CD4-positive, alpha-beta memory T cell (primary cell): ENCODE results near the gene TMEM174. TPM values are rescaled to one million over a fixed set of nuclear protein-coding genes. Genes with fewer than 3 reads are reported as not detected.

ENCODE experiments used
- CTCF ChIA-PET: fragments of 350-600 bp; sonication (Branson Sonifier 250); formaldehyde crosslinking; loops from one replicate; lab custom pipeline; 2021; ENCODE audit warnings: inconsistent platforms; ENCODE audit not compliant: partially characterized antibody; lab: Charles Lee
- POLR2A ChIA-PET: fragments of 350-600 bp; sonication (Branson Sonifier 250); formaldehyde crosslinking; loops from one replicate; lab custom pipeline; 2021; ENCODE audit not compliant: partially characterized antibody; lab: Charles Lee
- DNase-seq, 5 donors: peaks; one replicate each; pipeline versions ENCODE4 v3.0.0 to v3.0.0-alpha.2; 2020 to 2022; ENCODE audit warnings: mixed read lengths in 1 of 5
- H3K27ac ChIP-seq: one replicate; pipeline ENCODE4 v1.7.0; 2013; ENCODE audit warnings: low read depth, low read length
- H3K27me3 ChIP-seq: 2 replicates; pipeline ENCODE4 v1.7.0; 2013; ENCODE audit warnings: mild to moderate bottlenecking, low read length, moderate library complexity; ENCODE audit not compliant: insufficient read depth
- H3K36me3 ChIP-seq: 2 replicates; pipeline ENCODE4 v1.7.0; 2013; ENCODE audit warnings: mild to moderate bottlenecking, low read length, moderate library complexity; ENCODE audit not compliant: insufficient read depth
- H3K4me1 ChIP-seq: 2 replicates; pipeline ENCODE4 v1.7.0; 2013; ENCODE audit warnings: mild to moderate bottlenecking, low read length, moderate library complexity; ENCODE audit not compliant: insufficient read depth
- H3K4me3 ChIP-seq, 2 donors: one replicate each; pipeline ENCODE4 v1.7.0; 2013; ENCODE audit warnings: low read length in 2 of 2, mild to moderate bottlenecking in 1 of 2
- H3K9me3 ChIP-seq, 2 donors: one replicate each; pipeline ENCODE4 v1.7.0; 2013; ENCODE audit warnings: low read length in 2 of 2, control low read depth in 1 of 2; ENCODE audit not compliant: control insufficient read depth in 1 of 2
- H3K27ac Mint-ChIP-seq, 7 donors: one replicate each; pipeline ENCODE4 v1.8.0; 2020 to 2021; ENCODE audit warnings: mixed read lengths in 7 of 7, mild to moderate bottlenecking in 6 of 7, inconsistent platforms in 3 of 7, moderate library complexity in 3 of 7
- H3K27me3 Mint-ChIP-seq, 2 donors: one replicate each; pipeline ENCODE4 v1.8.0; 2020 to 2021; ENCODE audit warnings: mixed read lengths in 2 of 2
- H3K36me3 Mint-ChIP-seq, 2 donors: one replicate each; pipeline ENCODE4 v1.8.0; 2020 to 2021; ENCODE audit warnings: mixed read lengths in 2 of 2, inconsistent platforms in 1 of 2, mild to moderate bottlenecking in 1 of 2
- H3K4me1 Mint-ChIP-seq, 4 donors: one replicate each; pipeline ENCODE4 v1.8.0; 2020 to 2021; ENCODE audit warnings: mixed read lengths in 4 of 4, mild to moderate bottlenecking in 1 of 4
- H3K4me3 Mint-ChIP-seq, 8 donors: one replicate each; pipeline ENCODE4 v1.8.0; 2020 to 2021; ENCODE audit warnings: mixed read lengths in 8 of 8, mild to moderate bottlenecking in 7 of 8, moderate library complexity in 6 of 8, inconsistent platforms in 3 of 8
- H3K9me3 Mint-ChIP-seq, 8 donors: one replicate each; pipeline ENCODE4 v1.8.0; 2020 to 2021; ENCODE audit warnings: mixed read lengths in 8 of 8, mild to moderate bottlenecking in 5 of 8, inconsistent platforms in 3 of 8, moderate library complexity in 1 of 8
- intact Hi-C: fragments of 100-400 bp; cut with micrococcal nuclease; formaldehyde crosslinking; loops from one replicate; pipeline ENCODE4 v1.15.1; 2023
- polyA plus RNA-seq, 2 donors: library from polyadenylated mRNA; unstranded; fragments of 300-500 nt; fragmentation: Illumina TruSeq; gene quantifications; one replicate each; pipeline ENCODE4 v1.2.3, GENCODE V29; 2021
- total RNA-seq, 2 experiments: library from RNA; stranded (reverse); gene quantifications; one replicate each; pipeline ENCODE4 v1.2.3, GENCODE V29; 2021

TMEM174 gene
- total and polyA plus RNA-seq, 4 experiments from 2014 or later, result not detected

GRCh38 chr5:73154208-73155006, 18.6 kb upstream of the TMEM174 start:
- no peaks in the 10 kb centered on the region for H3K36me3 ChIP-seq
- intact Hi-C loops, result no loop called here
- H3K27me3 ChIP-seq, result peaks cover 20% of the 10 kb centered on the region
- H3K27me3 Mint-ChIP-seq, result peaks cover 26 to 28% of the 10 kb centered on the region in 2 donors
- peaks cover 5% of the 10 kb centered on the region for H3K4me1 ChIP-seq
- no peaks in the 10 kb centered on the region for H3K9me3 Mint-ChIP-seq
- no peaks in the 10 kb centered on the region for H3K36me3 Mint-ChIP-seq
- H3K27ac Mint-ChIP-seq, result no peak overlapping the region
- H3K4me3 Mint-ChIP-seq, result no peak overlapping the region
- POLR2A ChIA-PET, result no interaction called here
- CTCF ChIA-PET, result no interaction called here
- H3K4me1 Mint-ChIP-seq, result peaks cover under 1 to 5% (median 2%) of the 10 kb centered on the region in 4 donors
- H3K27ac ChIP-seq, result no peak overlapping the region
- DNase-seq, result no peak
- no peaks in the 10 kb centered on the region for H3K9me3 ChIP-seq
- H3K4me3 ChIP-seq, result no peak overlapping the region

GRCh38 chr5:73155271-73156222, 17.4 kb upstream of the TMEM174 start:
- H3K9me3 Mint-ChIP-seq, result no peaks in the 10 kb centered on the region
- no peaks in the 10 kb centered on the region for H3K36me3 ChIP-seq
- H3K27ac Mint-ChIP-seq, result peak overlapping the region in 1 of 7 donors; percentile 35
- peaks cover 20% of the 10 kb centered on the region for H3K27me3 ChIP-seq
- ChIA-PET POLR2A (no interaction called here), CTCF (no interaction called here)
- peaks cover 28 to 29% of the 10 kb centered on the region in 2 donors for H3K27me3 Mint-ChIP-seq
- DNase-seq, result no peak
- H3K27ac ChIP-seq, result no peak overlapping the region
- no peaks in the 10 kb centered on the region for H3K36me3 Mint-ChIP-seq
- peaks cover 16% of the 10 kb centered on the region for H3K4me1 ChIP-seq
- no peak overlapping the region for H3K4me3 Mint-ChIP-seq
- intact Hi-C loops, result no loop called here
- H3K4me1 Mint-ChIP-seq, result peaks cover 11 to 16% (median 13%) of the 10 kb centered on the region in 4 donors
- H3K4me3 ChIP-seq, result no peak overlapping the region
- H3K9me3 ChIP-seq, result no peaks in the 10 kb centered on the region

GRCh38 chr5:73157414-73158303, 15.3 kb upstream of the TMEM174 start:
- no peak overlapping the region for H3K27ac ChIP-seq
- no peak overlapping the region for H3K4me3 ChIP-seq
- H3K27me3 ChIP-seq, result peaks cover 20% of the 10 kb centered on the region
- Mint-ChIP-seq H3K4me1 (peaks cover 18 to 28% (median 23%) of the 10 kb centered on the region in 4 donors), H3K27ac (no peak overlapping the region), H3K27me3 (peaks cover 29% of the 10 kb centered on the region in 2 donors), H3K9me3 (no peaks in the 10 kb centered on the region), H3K4me3 (no peak overlapping the region), H3K36me3 (no peaks in the 10 kb centered on the region)
- H3K4me1 ChIP-seq, result peaks cover 25% of the 10 kb centered on the region
- intact Hi-C loops, result no loop called here
- no peaks in the 10 kb centered on the region for H3K36me3 ChIP-seq
- H3K9me3 ChIP-seq, result no peaks in the 10 kb centered on the region
- ChIA-PET POLR2A (no interaction called here), CTCF (no interaction called here)
- DNase-seq, result no peak

GRCh38 chr5:73158313-73158712, 14.7 kb upstream of the TMEM174 start:
- CTCF ChIA-PET, result no interaction called here
- Mint-ChIP-seq H3K27ac (no peak overlapping the region), H3K9me3 (no peaks in the 10 kb centered on the region), H3K4me1 (peaks cover 18 to 28% (median 23%) of the 10 kb centered on the region in 4 donors), H3K36me3 (no peaks in the 10 kb centered on the region), H3K4me3 (no peak overlapping the region), H3K27me3 (peaks cover 29 to 33% of the 10 kb centered on the region in 2 donors)
- Histone ChIP-seq H3K4me3 (no peak overlapping the region), H3K36me3 (no peaks in the 10 kb centered on the region), H3K9me3 (no peaks in the 10 kb centered on the region), H3K27ac (no peak overlapping the region), H3K27me3 (peaks cover 20% of the 10 kb centered on the region), H3K4me1 (peaks cover 25% of the 10 kb centered on the region)
- no peak for DNase-seq
- intact Hi-C loops, result no loop called here
- POLR2A ChIA-PET, result no interaction called here

GRCh38 chr5:73160239-73160671, 12.7 kb upstream of the TMEM174 start:
- H3K36me3 ChIP-seq, result no peaks in the 10 kb centered on the region
- H3K27ac ChIP-seq, result no peak overlapping the region
- DNase-seq, result peak; percentile 54 to 72 (median 63)
- peaks cover 28 to 40% of the 10 kb centered on the region in 2 donors for H3K27me3 Mint-ChIP-seq
- POLR2A ChIA-PET, result no interaction called here
- peaks cover 28% of the 10 kb centered on the region for H3K27me3 ChIP-seq
- peaks cover 25% of the 10 kb centered on the region for H3K4me1 ChIP-seq
- no peaks in the 10 kb centered on the region for H3K9me3 ChIP-seq
- CTCF ChIA-PET, result no interaction called here
- H3K9me3 Mint-ChIP-seq, result no peaks in the 10 kb centered on the region
- intact Hi-C loops, result no loop called here
- peak overlapping the region in 5 of 7 donors; percentile 0 to 55 (median 45) for H3K27ac Mint-ChIP-seq
- peaks cover 18 to 28% (median 23%) of the 10 kb centered on the region in 4 donors for H3K4me1 Mint-ChIP-seq
- peak overlapping the region in 7 of 8 donors; percentile 4 to 77 (median 69) for H3K4me3 Mint-ChIP-seq
- H3K4me3 ChIP-seq, result no peak overlapping the region
- no peaks in the 10 kb centered on the region for H3K36me3 Mint-ChIP-seq

GRCh38 chr5:73170522-73170921, 2.5 kb upstream of the TMEM174 start:
- Mint-ChIP-seq H3K4me1 (no peaks in the 10 kb centered on the region), H3K27me3 (peaks cover 44 to 47% of the 10 kb centered on the region in 2 donors), H3K36me3 (no peaks in the 10 kb centered on the region), H3K27ac (no peak overlapping the region), H3K4me3 (no peak overlapping the region), H3K9me3 (peaks cover 0 to 4% (median 0%) of the 10 kb centered on the region in 8 donors)
- H3K9me3 ChIP-seq, result no peaks in the 10 kb centered on the region
- H3K4me1 ChIP-seq, result no peaks in the 10 kb centered on the region
- peak in 2 of 5 donors; percentile 2 to 3 for DNase-seq
- H3K27ac ChIP-seq, result no peak overlapping the region
- H3K4me3 ChIP-seq, result no peak overlapping the region
- no peaks in the 10 kb centered on the region for H3K36me3 ChIP-seq
- intact Hi-C loops, result no loop called here
- POLR2A ChIA-PET, result no interaction called here
- peaks cover 3% of the 10 kb centered on the region for H3K27me3 ChIP-seq
- CTCF ChIA-PET, result no interaction called here
